H1 (cell line): Measurements from ENCODE around the gene COL25A1. TPM values are rescaled to one million over a fixed set of nuclear protein-coding genes. Genes with fewer than 3 reads are reported as not detected.

Source experiments
- BCL11A ChIP-seq, 2 experiments: IDR thresholded peaks; one replicate each; pipeline ENCODE4 v1.6.1; 2011; ENCODE audit warnings: low read depth in 2 of 2, low read length in 2 of 2, mild to moderate bottlenecking in 2 of 2
- CBX5 ChIP-seq: fragments of 300-800, 300-1000 bp; sonication (generic); IDR thresholded peaks from 2 replicates; pipeline ENCODE4 v1.7.1; 2016; ENCODE audit warnings: antibody characterized with exemption, low read length, low read depth
- CHD1 ChIP-seq: IDR thresholded peaks from 2 replicates; pipeline ENCODE4 v1.6.1; 2012; ENCODE audit warnings: low read depth, low read length, improper control_type of control experiment
- CREB1 ChIP-seq: IDR thresholded peaks from 2 replicates; pipeline ENCODE4 v1.6.1; 2012; ENCODE audit warnings: inconsistent platforms
- EZH2 ChIP-seq: fragments of 200-600 bp; sonication (generic); IDR thresholded peaks from 2 replicates; pipeline ENCODE4 v1.7.1; 2012; ENCODE audit warnings: low read depth, mild to moderate bottlenecking, moderate library complexity, low read length, inconsistent platforms; ENCODE audit not compliant: severe bottlenecking
- KDM1A ChIP-seq: fragments of 200-600, 300-600 bp; sonication (generic); IDR thresholded peaks from 2 replicates; pipeline ENCODE4 v1.7.1; 2016; ENCODE audit warnings: mild to moderate bottlenecking, low read length, borderline replicate concordance
- POLR2AphosphoS5 ChIP-seq: IDR thresholded peaks from 2 replicates; pipeline ENCODE4 v1.6.1; 2011; ENCODE audit warnings: low read depth, low read length
- SAP30 ChIP-seq: fragments of 300-600 bp; sonication (generic); IDR thresholded peaks from 2 replicates; pipeline ENCODE4 v1.7.1; 2012; ENCODE audit warnings: low read length, moderate library complexity, mild to moderate bottlenecking, inconsistent platforms; ENCODE audit not compliant: insufficient read depth, insufficient replicate concordance
- SP1 ChIP-seq: IDR thresholded peaks from 2 replicates; pipeline ENCODE4 v1.6.1; 2011; ENCODE audit warnings: low read depth, low read length
- SUZ12 ChIP-seq: fragments of 200-600 bp; sonication (generic); IDR thresholded peaks from 2 replicates; pipeline ENCODE4 v1.6.1; 2012; ENCODE audit warnings: mild to moderate bottlenecking, inconsistent platforms, low read length, moderate library complexity, mixed read lengths
- TBP ChIP-seq: IDR thresholded peaks from 2 replicates; pipeline ENCODE4 v1.6.1; 2011; ENCODE audit warnings: low read depth, low read length, improper control_type of control experiment
- polyA plus RNA-seq, 7 experiments: library from polyadenylated mRNA; depleted of rRNA in 3 of 7; stranded (reverse) in 5 of 7; unstranded in 2 of 7; fragments of >200 nt in 5 of 7; fragments of 200-250 nt in 2 of 7; gene quantifications; 1 replicate in 5 of 7; 2 replicates in 1 of 7; 4 replicates in 1 of 7; pipeline versions ENCODE4 v1.2.1 to v1.2.3, GENCODE V29; 2011 to 2013; ENCODE audit warnings: missing spikeins in 2 of 7, mixed read lengths in 2 of 7
- total RNA-seq: library from RNA; stranded (reverse); fragmentation: NEBNext Ultra II Directional; extraction: Animal tissue kit (Norgen Biotek cat#: 25700); gene quantifications from 2 replicates; pipeline ENCODE4 v1.2.1, GENCODE V29; 2021
- TF ChIP-seq, protein P1 (sequence below): IDR thresholded peaks from 2 replicates; pipeline ENCODE4 v1.6.1; 2012; ENCODE audit warnings: low read length, inconsistent platforms

Gene COL25A1
- total and polyA plus RNA-seq, 2 of the 8 experiments (the other 6 are each of a cell fraction or from before 2014, with no cell fraction given), result 1.1 to 8.3 TPM

DNA sequence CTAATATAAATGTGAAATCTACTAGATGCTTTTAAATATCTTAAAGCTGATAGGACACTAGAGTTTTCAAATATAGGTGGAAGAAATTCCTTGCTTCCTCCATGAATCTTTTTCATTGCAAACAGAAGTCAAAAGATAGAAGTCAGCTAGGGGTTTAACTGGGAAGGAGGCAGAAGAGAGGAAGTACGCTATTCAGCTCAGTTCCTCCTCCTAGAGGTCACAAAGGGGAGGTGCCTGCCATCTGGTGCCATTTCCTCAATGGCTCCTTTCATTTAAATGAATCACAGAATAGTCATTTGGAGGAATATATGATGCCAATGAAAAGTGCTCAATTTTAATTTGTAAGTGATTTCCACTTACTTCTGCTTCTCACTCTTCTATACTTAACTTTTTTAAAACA lies 8.5 kb downstream of the COL25A1 start (continued):
- no peak for TF ChIP-seq SUZ12
- TF ChIP-seq SP1, result no peak
- TF ChIP-seq, protein P1, sequence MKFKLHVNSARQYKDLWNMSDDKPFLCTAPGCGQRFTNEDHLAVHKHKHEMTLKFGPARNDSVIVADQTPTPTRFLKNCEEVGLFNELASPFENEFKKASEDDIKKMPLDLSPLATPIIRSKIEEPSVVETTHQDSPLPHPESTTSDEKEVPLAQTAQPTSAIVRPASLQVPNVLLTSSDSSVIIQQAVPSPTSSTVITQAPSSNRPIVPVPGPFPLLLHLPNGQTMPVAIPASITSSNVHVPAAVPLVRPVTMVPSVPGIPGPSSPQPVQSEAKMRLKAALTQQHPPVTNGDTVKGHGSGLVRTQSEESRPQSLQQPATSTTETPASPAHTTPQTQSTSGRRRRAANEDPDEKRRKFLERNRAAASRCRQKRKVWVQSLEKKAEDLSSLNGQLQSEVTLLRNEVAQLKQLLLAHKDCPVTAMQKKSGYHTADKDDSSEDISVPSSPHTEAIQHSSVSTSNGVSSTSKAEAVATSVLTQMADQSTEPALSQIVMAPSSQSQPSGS, result no peak
- no peak for TF ChIP-seq CREB1
- no peak for TF ChIP-seq EZH2
- no peak for TF ChIP-seq BCL11A (IDR thresholded peaks at IDR 0.05; ENCODE audit: low read depth in 2 of 2, low read length in 2 of 2)
- TF ChIP-seq TBP, result no peak
- TF ChIP-seq SAP30, result no peak
- TF ChIP-seq CHD1, result no peak
- no peak for TF ChIP-seq KDM1A
- no peak for TF ChIP-seq CBX5
- no peak for TF ChIP-seq POLR2AphosphoS5
